ENCODE data around the gene DOHH.

Gene DOHH

GRCh38 chr19:3517638-3518037 lies 17.2 kb upstream of the DOHH start:
- H3K27ac ChIP-seq (ENCODE audit: low read length, poor library complexity, severe bottlenecking), result no peak overlapping the region
- no peak overlapping the region for H3K18ac ChIP-seq (ENCODE audit: low read depth in 1 of 2, low read length in 2 of 2)
- H3K4me2 ChIP-seq (ENCODE audit: low read length, poor library complexity, severe bottlenecking), result no peak overlapping the region
- H3K36me3 ChIP-seq (ENCODE audit: control insufficient read depth in 1 of 2, insufficient read depth in 2 of 2, low read depth in 1 of 2, low read length in 2 of 2), result peaks cover 4 to 71% of the 10 kb centered on the region in 2 experiments
- no peak overlapping the region for H2AFZ ChIP-seq (ENCODE audit: low read depth, low read length)
- peaks cover 55% of the 10 kb centered on the region for H3K4me1 ChIP-seq (ENCODE audit: control insufficient read depth, insufficient read depth, low read depth, low read length)
- peak; percentile 62 for DNase-seq
- H3K14ac ChIP-seq (ENCODE audit: low read length in 2 of 2), result no peak overlapping the region
- no peak overlapping the region for H4K8ac ChIP-seq (ENCODE audit: low read length)
- WGBS, result 93% methylated on average over 2 of the region's 2 CpGs
- no peak overlapping the region for H2BK15ac ChIP-seq (ENCODE audit: low read depth, poor library complexity, severe bottlenecking)
- H3K4ac ChIP-seq (ENCODE audit: low read depth in 1 of 2, low read length in 2 of 2), result no peak overlapping the region
- H3K23ac ChIP-seq (ENCODE audit: low read length in 2 of 2), result no peak overlapping the region
- no peak overlapping the region for H4K91ac ChIP-seq (ENCODE audit: low read length)
- no peak overlapping the region for H2BK120ac ChIP-seq (ENCODE audit: low read depth, low read length)
- no peak overlapping the region for H3K4me3 ChIP-seq (ENCODE audit: insufficient read depth in 1 of 2, low read depth in 1 of 2, low read length in 2 of 2)
- H2BK5ac ChIP-seq (ENCODE audit: low read depth, low read length, poor library complexity, severe bottlenecking), result no peak overlapping the region
- H3K27me3 ChIP-seq (ENCODE audit: control insufficient read depth in 1 of 2, insufficient read depth in 1 of 2, low read length in 2 of 2), result no peaks in the 10 kb centered on the region
- no peaks in the 10 kb centered on the region for H3K9me3 ChIP-seq (ENCODE audit: control insufficient read depth, low read length)
- H2AK5ac ChIP-seq (ENCODE audit: low read length, severe bottlenecking), result no peak overlapping the region
- H3K79me1 ChIP-seq (replicated peaks; ENCODE audit: low read length, poor library complexity, severe bottlenecking), result peaks cover 20% of the 10 kb centered on the region
- H3K9ac ChIP-seq (ENCODE audit: low read length), result no peak overlapping the region
- no peak overlapping the region for H2BK12ac ChIP-seq (ENCODE audit: low read length in 2 of 2)

DNA sequence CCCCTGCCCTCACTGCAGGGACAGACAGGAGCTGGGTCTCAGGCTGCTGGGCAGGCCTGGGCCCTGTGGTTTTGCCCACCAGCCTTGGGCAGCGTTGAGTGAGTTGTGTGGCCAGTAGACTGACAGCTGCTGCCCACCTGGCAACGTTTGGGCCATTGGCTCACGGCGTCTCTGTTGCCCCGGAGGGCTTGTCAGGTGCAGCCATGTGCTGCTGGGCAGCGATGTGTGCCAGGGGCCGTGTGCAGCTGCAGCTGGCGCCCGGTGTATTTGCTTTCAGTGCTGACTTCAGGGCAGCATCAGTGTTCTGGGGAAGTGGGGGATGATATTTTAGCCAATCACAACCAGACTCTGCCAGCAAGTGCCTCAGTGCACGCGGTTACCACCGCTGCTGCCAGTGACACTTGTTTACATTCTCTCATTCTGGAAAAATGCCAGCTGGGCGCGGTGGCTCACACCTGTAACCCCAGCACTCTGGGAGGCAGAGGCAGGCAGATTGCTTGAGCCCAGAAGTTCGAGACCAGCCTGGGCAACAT lies 16.3 kb upstream of the DOHH start:
- Histone ChIP-seq H3K4me1 (ENCODE audit: control insufficient read depth, insufficient read depth, low read depth, low read length) (peaks cover 60% of the 10 kb centered on the region), H2AK5ac (ENCODE audit: low read length, severe bottlenecking) (no peak overlapping the region), H3K9ac (ENCODE audit: low read length) (no peak overlapping the region), H2BK15ac (ENCODE audit: low read depth, poor library complexity, severe bottlenecking) (no peak overlapping the region), H3K23ac (ENCODE audit: low read length in 2 of 2) (no peak overlapping the region), H2BK120ac (ENCODE audit: low read depth, low read length) (no peak overlapping the region), H3K4me3 (ENCODE audit: insufficient read depth in 1 of 2, low read depth in 1 of 2, low read length in 2 of 2) (peak overlapping the region in 1 of 2 experiments; percentile 34), H2BK5ac (ENCODE audit: low read depth, low read length, poor library complexity, severe bottlenecking) (no peak overlapping the region), H3K27me3 (ENCODE audit: control insufficient read depth in 1 of 2, insufficient read depth in 1 of 2, low read length in 2 of 2) (no peaks in the 10 kb centered on the region), H3K9me3 (ENCODE audit: control insufficient read depth, low read length) (no peaks in the 10 kb centered on the region), H4K8ac (ENCODE audit: low read length) (no peak overlapping the region), H3K14ac (ENCODE audit: low read length in 2 of 2) (peak overlapping the region in 1 of 2 experiments; percentile 36), H3K79me1 (replicated peaks; ENCODE audit: low read length, poor library complexity, severe bottlenecking) (peaks cover 16% of the 10 kb centered on the region), H3K4ac (ENCODE audit: low read depth in 1 of 2, low read length in 2 of 2) (no peak overlapping the region), H2AFZ (ENCODE audit: low read depth, low read length) (no peak overlapping the region), H3K36me3 (ENCODE audit: control insufficient read depth in 1 of 2, insufficient read depth in 2 of 2, low read depth in 1 of 2, low read length in 2 of 2) (peaks cover 4 to 71% of the 10 kb centered on the region in 2 experiments), H2BK12ac (ENCODE audit: low read length in 2 of 2) (no peak overlapping the region), H3K18ac (ENCODE audit: low read depth in 1 of 2, low read length in 2 of 2) (peak overlapping the region in 1 of 2 experiments; percentile 26), H3K4me2 (ENCODE audit: low read length, poor library complexity, severe bottlenecking) (no peak overlapping the region), H4K91ac (ENCODE audit: low read length) (no peak overlapping the region), H3K27ac (ENCODE audit: low read length, poor library complexity, severe bottlenecking) (no peak overlapping the region)
- 91% methylated on average over 15 of the region's 15 CpGs for WGBS
- no peak for DNase-seq

DNA sequence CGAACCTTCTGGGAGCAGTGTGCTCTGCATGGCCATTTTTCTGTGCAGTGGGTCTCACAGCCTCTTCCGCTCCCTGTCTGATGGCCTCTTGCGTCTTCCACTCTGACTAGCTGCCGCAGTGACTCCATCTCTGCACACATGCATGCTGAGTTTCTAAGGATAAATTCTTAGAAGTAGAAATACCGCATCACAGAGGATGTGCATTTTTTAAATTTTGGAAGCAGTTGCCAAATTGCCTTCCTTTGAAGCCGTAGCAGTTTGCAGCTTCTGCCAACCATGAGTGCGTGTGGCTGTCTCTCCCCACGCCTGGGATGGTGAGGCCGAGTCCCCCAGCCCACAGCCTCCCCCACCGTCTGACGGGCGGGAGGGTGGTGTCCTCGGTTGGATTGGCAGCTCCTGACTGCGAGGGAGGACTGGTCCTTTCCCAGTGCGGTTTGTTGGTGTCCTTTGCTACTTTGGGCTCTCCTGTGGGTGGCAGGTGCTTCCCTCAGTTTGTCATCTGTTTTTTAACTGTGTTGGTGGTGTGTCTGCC lies 15.5 kb upstream of the DOHH start:
- no peak overlapping the region for H3K23ac ChIP-seq (ENCODE audit: low read length in 2 of 2)
- H3K4me1 ChIP-seq (ENCODE audit: control insufficient read depth, insufficient read depth, low read depth, low read length), result peaks cover 64% of the 10 kb centered on the region
- H3K9ac ChIP-seq (ENCODE audit: low read length), result no peak overlapping the region
- peaks cover 4 to 78% of the 10 kb centered on the region in 2 experiments for H3K36me3 ChIP-seq (ENCODE audit: control insufficient read depth in 1 of 2, insufficient read depth in 2 of 2, low read depth in 1 of 2, low read length in 2 of 2)
- no peaks in the 10 kb centered on the region for H3K9me3 ChIP-seq (ENCODE audit: control insufficient read depth, low read length)
- no peak overlapping the region for H2BK12ac ChIP-seq (ENCODE audit: low read length in 2 of 2)
- 93% methylated on average over 15 of the region's 15 CpGs for WGBS
- H3K14ac ChIP-seq (ENCODE audit: low read length in 2 of 2), result no peak overlapping the region
- H2BK5ac ChIP-seq (ENCODE audit: low read depth, low read length, poor library complexity, severe bottlenecking), result no peak overlapping the region
- H3K4me2 ChIP-seq (ENCODE audit: low read length, poor library complexity, severe bottlenecking), result no peak overlapping the region
- H3K27me3 ChIP-seq (ENCODE audit: control insufficient read depth in 1 of 2, insufficient read depth in 1 of 2, low read length in 2 of 2), result no peaks in the 10 kb centered on the region
- DNase-seq, result no peak
- no peak overlapping the region for H3K27ac ChIP-seq (ENCODE audit: low read length, poor library complexity, severe bottlenecking)
- H2BK120ac ChIP-seq (ENCODE audit: low read depth, low read length), result no peak overlapping the region
- H3K4ac ChIP-seq (ENCODE audit: low read depth in 1 of 2, low read length in 2 of 2), result no peak overlapping the region
- H4K91ac ChIP-seq (ENCODE audit: low read length), result no peak overlapping the region
- no peak overlapping the region for H3K4me3 ChIP-seq (ENCODE audit: insufficient read depth in 1 of 2, low read depth in 1 of 2, low read length in 2 of 2)
- H3K18ac ChIP-seq (ENCODE audit: low read depth in 1 of 2, low read length in 2 of 2), result no peak overlapping the region
- no peak overlapping the region for H2AK5ac ChIP-seq (ENCODE audit: low read length, severe bottlenecking)
- H4K8ac ChIP-seq (ENCODE audit: low read length), result no peak overlapping the region
- H2AFZ ChIP-seq (ENCODE audit: low read depth, low read length), result no peak overlapping the region
- peaks cover 16% of the 10 kb centered on the region for H3K79me1 ChIP-seq (replicated peaks; ENCODE audit: low read length, poor library complexity, severe bottlenecking)
- no peak overlapping the region for H2BK15ac ChIP-seq (ENCODE audit: low read depth, poor library complexity, severe bottlenecking)

DNA sequence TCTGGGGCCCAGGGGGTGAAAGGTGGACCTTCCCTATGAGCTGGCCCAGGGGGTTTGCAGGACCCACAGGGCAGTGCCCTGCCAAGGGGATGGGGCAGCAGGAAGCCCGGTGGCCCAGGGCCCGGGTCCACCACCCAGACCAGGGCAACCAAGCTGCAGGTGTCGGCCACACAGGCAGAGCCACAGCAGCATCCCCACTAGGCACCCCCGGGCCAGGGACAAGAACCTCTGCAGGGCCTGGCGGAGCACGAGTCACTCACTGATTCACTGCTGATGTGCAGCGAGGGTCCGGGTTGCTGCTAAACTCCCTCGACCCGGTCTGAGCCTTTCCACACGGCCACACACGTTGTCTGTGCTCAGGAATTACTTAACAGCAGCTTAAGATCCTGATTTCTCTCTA lies 14.5 kb upstream of the DOHH start:
- no peak overlapping the region for H3K14ac ChIP-seq (ENCODE audit: low read length in 2 of 2)
- H2BK12ac ChIP-seq (ENCODE audit: low read length in 2 of 2), result no peak overlapping the region
- no peak overlapping the region for H2BK120ac ChIP-seq (ENCODE audit: low read depth, low read length)
- no peak overlapping the region for H4K8ac ChIP-seq (ENCODE audit: low read length)
- WGBS, result 63% methylated on average over 12 of the region's 12 CpGs
- peaks cover 14% of the 10 kb centered on the region for H3K79me1 ChIP-seq (replicated peaks; ENCODE audit: low read length, poor library complexity, severe bottlenecking)
- peaks cover 62% of the 10 kb centered on the region for H3K4me1 ChIP-seq (ENCODE audit: control insufficient read depth, insufficient read depth, low read depth, low read length)
- H4K91ac ChIP-seq (ENCODE audit: low read length), result no peak overlapping the region
- peaks cover 9 to 78% of the 10 kb centered on the region in 2 experiments for H3K36me3 ChIP-seq (ENCODE audit: control insufficient read depth in 1 of 2, insufficient read depth in 2 of 2, low read depth in 1 of 2, low read length in 2 of 2)
- H3K18ac ChIP-seq (ENCODE audit: low read depth in 1 of 2, low read length in 2 of 2), result no peak overlapping the region
- no peak overlapping the region for H3K4me3 ChIP-seq (ENCODE audit: insufficient read depth in 1 of 2, low read depth in 1 of 2, low read length in 2 of 2)
- no peak overlapping the region for H2AK5ac ChIP-seq (ENCODE audit: low read length, severe bottlenecking)
- H3K9me3 ChIP-seq (ENCODE audit: control insufficient read depth, low read length), result no peaks in the 10 kb centered on the region
- no peak overlapping the region for H2BK5ac ChIP-seq (ENCODE audit: low read depth, low read length, poor library complexity, severe bottlenecking)
- no peak for DNase-seq
- H3K27ac ChIP-seq (ENCODE audit: low read length, poor library complexity, severe bottlenecking), result no peak overlapping the region
- no peak overlapping the region for H2BK15ac ChIP-seq (ENCODE audit: low read depth, poor library complexity, severe bottlenecking)
- no peak overlapping the region for H3K4me2 ChIP-seq (ENCODE audit: low read length, poor library complexity, severe bottlenecking)
- no peak overlapping the region for H2AFZ ChIP-seq (ENCODE audit: low read depth, low read length)
- H3K4ac ChIP-seq (ENCODE audit: low read depth in 1 of 2, low read length in 2 of 2), result no peak overlapping the region
- no peaks in the 10 kb centered on the region for H3K27me3 ChIP-seq (ENCODE audit: control insufficient read depth in 1 of 2, insufficient read depth in 1 of 2, low read length in 2 of 2)
- no peak overlapping the region for H3K23ac ChIP-seq (ENCODE audit: low read length in 2 of 2)
- H3K9ac ChIP-seq (ENCODE audit: low read length), result peak overlapping the region; percentile 22

All from mesenchymal stem cell (in vitro differentiated cells and primary cell).